Measurements from ENCODE around the gene NFIA. TPM values are rescaled to one million over a fixed set of nuclear protein-coding genes. Genes with fewer than 3 reads are reported as not detected.

The NFIA gene
- total RNA-seq, 1 experiment from 2014 or later = 0.35 TPM

DNA sequence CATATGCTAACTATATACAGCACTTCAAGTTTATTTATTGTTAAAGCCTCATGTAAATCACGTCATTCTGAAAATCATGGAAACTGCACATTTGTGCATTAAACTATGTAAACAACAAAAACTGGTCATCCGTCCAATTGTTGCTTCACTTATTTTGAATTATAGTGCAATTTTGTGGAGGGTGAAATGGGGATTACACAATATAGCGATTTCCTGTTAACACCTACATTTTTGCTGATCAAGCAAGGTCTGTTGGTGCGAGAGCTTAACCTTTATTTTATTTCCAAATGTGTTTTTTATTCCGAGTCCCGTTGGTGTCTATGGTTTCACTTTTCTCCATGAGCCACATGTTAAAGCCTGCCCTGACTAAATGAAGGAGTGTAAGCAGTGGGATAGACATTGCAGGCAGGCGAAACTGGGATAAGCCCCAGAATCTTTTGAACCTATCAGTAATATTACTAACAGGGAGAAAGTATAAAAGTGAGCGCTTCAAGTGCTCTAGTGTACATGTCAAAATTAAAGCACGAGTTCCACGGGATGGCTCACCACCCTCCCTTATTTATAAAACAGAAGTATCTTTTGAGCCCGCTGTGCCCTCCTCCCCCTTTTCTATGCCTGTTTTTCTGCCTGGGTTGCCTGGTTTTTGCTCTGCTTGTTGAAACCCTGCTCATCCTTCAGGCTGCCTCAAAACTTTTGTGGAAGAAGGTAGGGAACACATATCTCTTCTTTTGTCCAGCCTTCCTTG is 120.7 kb downstream of the NFIA start:
- no peak overlapping the region for H3K4ac ChIP-seq (ENCODE audit: low read depth, low read length)
- no peak overlapping the region for H2AFZ ChIP-seq (ENCODE audit: low read length)
- H3K4me1 ChIP-seq (ENCODE audit: insufficient read depth, low read length) = no peaks in the 10 kb centered on the region
- H3K79me1 ChIP-seq (ENCODE audit: insufficient read depth, low read depth, low read length, poor library complexity, severe bottlenecking) = no peaks in the 10 kb centered on the region
- TF ChIP-seq, protein P1, sequence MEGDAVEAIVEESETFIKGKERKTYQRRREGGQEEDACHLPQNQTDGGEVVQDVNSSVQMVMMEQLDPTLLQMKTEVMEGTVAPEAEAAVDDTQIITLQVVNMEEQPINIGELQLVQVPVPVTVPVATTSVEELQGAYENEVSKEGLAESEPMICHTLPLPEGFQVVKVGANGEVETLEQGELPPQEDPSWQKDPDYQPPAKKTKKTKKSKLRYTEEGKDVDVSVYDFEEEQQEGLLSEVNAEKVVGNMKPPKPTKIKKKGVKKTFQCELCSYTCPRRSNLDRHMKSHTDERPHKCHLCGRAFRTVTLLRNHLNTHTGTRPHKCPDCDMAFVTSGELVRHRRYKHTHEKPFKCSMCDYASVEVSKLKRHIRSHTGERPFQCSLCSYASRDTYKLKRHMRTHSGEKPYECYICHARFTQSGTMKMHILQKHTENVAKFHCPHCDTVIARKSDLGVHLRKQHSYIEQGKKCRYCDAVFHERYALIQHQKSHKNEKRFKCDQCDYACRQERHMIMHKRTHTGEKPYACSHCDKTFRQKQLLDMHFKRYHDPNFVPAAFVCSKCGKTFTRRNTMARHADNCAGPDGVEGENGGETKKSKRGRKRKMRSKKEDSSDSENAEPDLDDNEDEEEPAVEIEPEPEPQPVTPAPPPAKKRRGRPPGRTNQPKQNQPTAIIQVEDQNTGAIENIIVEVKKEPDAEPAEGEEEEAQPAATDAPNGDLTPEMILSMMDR (conservative IDR thresholded peaks at IDR 0.05) = no peak
- no peak overlapping the region for H2BK15ac ChIP-seq (ENCODE audit: low read depth, low read length)
- no peak overlapping the region for H4K91ac ChIP-seq (ENCODE audit: insufficient read length, low read depth, low read length)
- Mint-ChIP-seq H3K4me1 (peaks cover 15% of the 10 kb centered on the region in 2 experiments), H3K9me3 (no peaks in the 10 kb centered on the region), H3K27ac (no peak overlapping the region), H3K4me3 (no peak overlapping the region), H3K36me3 (ENCODE audit: insufficient read depth in 1 of 3, low read depth in 3 of 3) (no peaks in the 10 kb centered on the region), H3K27me3 (ENCODE audit: low read depth) (no peaks in the 10 kb centered on the region; the same call in 1 of the 2 replicates)
- H3K4me2 ChIP-seq (ENCODE audit: insufficient read depth, insufficient read length, low read length) = no peak overlapping the region
- no peaks in the 10 kb centered on the region for H3K79me2 ChIP-seq (ENCODE audit: insufficient read depth, low read length)
- H3K18ac ChIP-seq (ENCODE audit: insufficient read length, low read depth, low read length) = no peak overlapping the region
- H3K9ac ChIP-seq (ENCODE audit: extremely low read depth, insufficient read length, low read length) = no peak overlapping the region
- H3T11ph ChIP-seq (ENCODE audit: low read length) = no peak overlapping the region
- H2BK20ac ChIP-seq (ENCODE audit: low read depth, low read length, poor library complexity, severe bottlenecking) = no peak overlapping the region
- no peak overlapping the region for H2BK120ac ChIP-seq (ENCODE audit: low read depth, low read length, poor library complexity, severe bottlenecking)
- H4K5ac ChIP-seq (ENCODE audit: insufficient read length, low read depth, low read length) = no peak overlapping the region
- no CpG with 5 or more reads among the region's 11 CpGs for WGBS (ENCODE audit: extremely low coverage, insufficient read length, low lambda C conversion rate)
- H3K9me3 ChIP-seq (ENCODE audit: control insufficient read depth, low read depth, low read length) = no peaks in the 10 kb centered on the region
- no peak overlapping the region for H3K56ac ChIP-seq (ENCODE audit: insufficient read length, low read depth, low read length)
- H4K8ac ChIP-seq (replicated peaks; ENCODE audit: insufficient read length, low read depth, low read length) = no peak overlapping the region
- H3K23ac ChIP-seq (ENCODE audit: insufficient read length, low read depth, low read length) = no peak overlapping the region
- no peak overlapping the region for H2AK5ac ChIP-seq (ENCODE audit: insufficient read length, low read length)
- no peak for DNase-seq
- H3K14ac ChIP-seq (ENCODE audit: insufficient read depth, low read length) = no peak overlapping the region
- no peaks in the 10 kb centered on the region for H4K20me1 ChIP-seq (ENCODE audit: control insufficient read depth, insufficient read depth, insufficient read length)
- no peak overlapping the region for H3K27ac ChIP-seq (ENCODE audit: insufficient read length, low read depth, low read length)
- no peaks in the 10 kb centered on the region for H3K27me3 ChIP-seq (ENCODE audit: insufficient read depth, low read length)
- H2BK12ac ChIP-seq (ENCODE audit: insufficient read length, low read depth, low read length) = no peak overlapping the region
- H2BK5ac ChIP-seq (ENCODE audit: insufficient read length, low read length) = no peak overlapping the region
- no peaks in the 10 kb centered on the region for H3K23me2 ChIP-seq (ENCODE audit: insufficient read length, low read depth, low read length, poor library complexity, severe bottlenecking)

Measured in H9 (cell line).